ENCODE results near the gene GDF10. TPM values are rescaled to one million over a fixed set of nuclear protein-coding genes. Genes with fewer than 3 reads are reported as not detected.

GDF10 gene
- total RNA-seq, 1 experiment from 2014 or later = not detected

- BruUV-seq (replicated peaks) = no TSS peak
- intact Hi-C loops (cut with micrococcal nuclease) = no loop called here
- peak; percentile 36 for DNase-seq (ENCODE audit: unreplicated experiment)
- H3K27ac Mint-ChIP-seq (ENCODE audit: low read depth, unreplicated experiment) = no peak overlapping the region
- peaks cover 11% of the 10 kb centered on the region for H3K27me3 Mint-ChIP-seq (ENCODE audit: insufficient read depth, unreplicated experiment)
- POLR2A ChIA-PET = no interaction called here
- CTCF ChIA-PET = interaction anchor here (1.0 to 1.2 kb wide), 2 partner anchors 58 to 103 kb away, joined by 3 to 4 read pairs; no protein-coding TSS in a partner anchor
- no peaks in the 10 kb centered on the region for H3K9me3 Mint-ChIP-seq (ENCODE audit: unreplicated experiment)
- TF ChIP-seq CTCF (IDR thresholded peaks at IDR 0.05; ENCODE audit: unreplicated experiment) = no peak
- H3K4me1 Mint-ChIP-seq (ENCODE audit: insufficient read depth, unreplicated experiment) = peaks cover 15% of the 10 kb centered on the region
- H3K36me3 Mint-ChIP-seq (ENCODE audit: insufficient read depth, unreplicated experiment) = no peaks in the 10 kb centered on the region
- no peak overlapping the region for H3K4me3 Mint-ChIP-seq (ENCODE audit: unreplicated experiment)
Measured at GRCh38 chr10:47253651-47254375, 46.2 kb upstream of the GDF10 start.

GRCh38 chr10:47254611-47255010 is 45.4 kb upstream of the GDF10 start:
- CTCF ChIA-PET = interaction anchor here (0.5 to 1.2 kb wide), 4 partner anchors 13 to 104 kb away, joined by 3 to 4 read pairs (median 3); no protein-coding TSS in a partner anchor
- POLR2A ChIA-PET = no interaction called here
- no peaks in the 10 kb centered on the region for H3K36me3 Mint-ChIP-seq (ENCODE audit: insufficient read depth, unreplicated experiment)
- H3K9me3 Mint-ChIP-seq (ENCODE audit: unreplicated experiment) = no peaks in the 10 kb centered on the region
- peaks cover 3% of the 10 kb centered on the region for H3K27me3 Mint-ChIP-seq (ENCODE audit: insufficient read depth, unreplicated experiment)
- no TSS peak for BruUV-seq (replicated peaks)
- H3K4me1 Mint-ChIP-seq (ENCODE audit: insufficient read depth, unreplicated experiment) = peaks cover 15% of the 10 kb centered on the region
- no peak overlapping the region for H3K27ac Mint-ChIP-seq (ENCODE audit: low read depth, unreplicated experiment)
- TF ChIP-seq CTCF (IDR thresholded peaks at IDR 0.05; ENCODE audit: unreplicated experiment) = no peak
- no peak overlapping the region for H3K4me3 Mint-ChIP-seq (ENCODE audit: unreplicated experiment)
- DNase-seq (ENCODE audit: unreplicated experiment) = no peak
- intact Hi-C loops (cut with micrococcal nuclease) = no loop called here

- intact Hi-C loops (cut with micrococcal nuclease) = no loop called here
- H3K4me3 Mint-ChIP-seq (ENCODE audit: unreplicated experiment) = no peak overlapping the region
- no peak overlapping the region for H3K27ac Mint-ChIP-seq (ENCODE audit: low read depth, unreplicated experiment)
- TF ChIP-seq CTCF (IDR thresholded peaks at IDR 0.05; ENCODE audit: unreplicated experiment) = no peak
- BruUV-seq (replicated peaks) = no TSS peak
- H3K27me3 Mint-ChIP-seq (ENCODE audit: insufficient read depth, unreplicated experiment) = no peaks in the 10 kb centered on the region
- ChIA-PET CTCF (interaction anchor here (0.5 to 1.2 kb wide), 4 partner anchors 14 to 207 kb away, joined by 3 to 4 read pairs (median 3); no protein-coding TSS in a partner anchor), POLR2A (no interaction called here)
- DNase-seq (ENCODE audit: unreplicated experiment) = no peak
- H3K9me3 Mint-ChIP-seq (ENCODE audit: unreplicated experiment) = no peaks in the 10 kb centered on the region
- peaks cover 15% of the 10 kb centered on the region for H3K4me1 Mint-ChIP-seq (ENCODE audit: insufficient read depth, unreplicated experiment)
- no peaks in the 10 kb centered on the region for H3K36me3 Mint-ChIP-seq (ENCODE audit: insufficient read depth, unreplicated experiment)
Measured at GRCh38 chr10:47255033-47255813, 44.8 kb upstream of the GDF10 start.

DNA sequence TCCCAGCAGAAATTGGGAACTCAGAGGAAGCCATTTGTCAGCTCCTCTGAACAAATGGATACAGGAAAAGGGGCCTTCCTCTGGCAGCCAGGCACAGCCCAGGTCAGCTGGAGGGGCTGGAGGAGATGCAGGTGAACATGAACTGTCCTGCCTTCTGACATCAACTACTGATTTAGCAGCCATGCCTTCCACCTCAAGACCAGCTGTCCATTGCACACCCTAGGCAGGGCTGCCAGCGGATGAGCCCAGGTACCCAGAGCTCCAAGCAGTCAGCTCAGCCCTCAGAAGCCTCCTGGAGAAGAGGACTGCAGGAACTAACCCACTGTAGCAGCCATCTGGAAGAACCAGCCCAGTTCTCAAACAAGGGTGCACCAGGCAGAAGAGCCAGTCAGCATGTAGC is 44.1 kb upstream of the GDF10 start:
- Mint-ChIP-seq H3K36me3 (ENCODE audit: insufficient read depth, unreplicated experiment) (no peaks in the 10 kb centered on the region), H3K4me1 (ENCODE audit: insufficient read depth, unreplicated experiment) (peaks cover 15% of the 10 kb centered on the region), H3K9me3 (ENCODE audit: unreplicated experiment) (no peaks in the 10 kb centered on the region), H3K27me3 (ENCODE audit: insufficient read depth, unreplicated experiment) (no peaks in the 10 kb centered on the region), H3K4me3 (ENCODE audit: unreplicated experiment) (no peak overlapping the region), H3K27ac (ENCODE audit: low read depth, unreplicated experiment) (no peak overlapping the region)
- no peak for TF ChIP-seq CTCF (IDR thresholded peaks at IDR 0.05; ENCODE audit: unreplicated experiment)
- no TSS peak for BruUV-seq (replicated peaks)
- POLR2A ChIA-PET = no interaction called here
- CTCF ChIA-PET = interaction anchor here (1.1 to 1.2 kb wide), 2 partner anchors 18 to 207 kb away, joined by 3 read pairs; no protein-coding TSS in a partner anchor
- intact Hi-C loops (cut with micrococcal nuclease) = no loop called here
- DNase-seq (ENCODE audit: unreplicated experiment) = no peak

Measured in MCF 10A (cell line).